LHCN-M2 (cell line): ENCODE data around the gene TBC1D9. TPM values are rescaled to one million over a fixed set of nuclear protein-coding genes. Genes with fewer than 3 reads are reported as not detected.
"Not testable (repeated sequence)": the region's sequence is repeated elsewhere in the genome, so short reads cannot be mapped to it uniquely, and the experiment has no call there.

ENCODE experiments used
- DNase-seq: peaks from one replicate; pipeline ENCODE4 v3.0.0-alpha.2; 2012; ENCODE audit warnings: low read depth
- total RNA-seq: library from RNA; depleted of rRNA; stranded (reverse); fragments of >200 nt; gene quantifications from 2 replicates; pipeline ENCODE4 v1.2.3, GENCODE V29; 2014

The TBC1D9 gene
- total RNA-seq, 1 experiment from 2014 or later: 20.3 TPM

DNA sequence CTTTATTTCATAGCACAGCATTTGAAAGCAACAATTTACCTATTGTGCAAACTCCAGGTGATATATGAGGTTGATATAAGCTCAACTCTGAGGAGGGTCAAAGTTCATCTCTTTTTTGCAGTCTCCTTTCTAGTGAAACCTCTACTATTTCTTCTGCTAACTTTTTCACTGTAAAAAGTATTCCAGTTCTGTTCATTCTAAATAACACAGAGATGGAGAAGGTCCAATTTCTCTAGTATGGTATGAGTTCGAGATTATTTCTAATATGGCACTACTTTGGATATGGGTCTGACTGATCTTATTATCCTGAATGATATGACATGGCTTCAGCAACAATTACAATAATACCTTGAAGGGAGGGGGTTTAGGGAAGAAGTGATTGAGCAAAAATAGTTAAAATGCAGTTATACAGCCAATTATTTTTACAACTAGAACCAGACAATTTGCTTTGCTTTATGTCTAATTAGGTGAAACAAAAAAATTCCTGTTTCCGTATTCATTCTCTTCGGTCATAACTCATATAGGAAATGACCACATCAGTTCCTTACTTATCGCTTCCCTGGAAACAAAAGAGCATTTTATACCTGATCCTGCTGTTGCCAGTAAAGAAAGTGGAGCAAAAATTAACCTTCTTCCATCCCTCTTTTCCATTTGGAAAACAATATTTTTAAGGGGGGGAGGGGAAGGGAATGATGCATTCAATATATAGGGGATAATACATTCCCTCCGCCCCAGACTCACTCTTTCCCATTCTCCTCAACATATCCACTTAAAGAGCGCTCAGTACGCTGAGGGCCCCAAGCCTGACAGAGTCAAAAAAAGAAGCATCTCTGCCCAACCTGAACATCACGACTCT lies 1.0 kb downstream of the TBC1D9 start:
- DNase-seq: peak; percentile 7

DNA sequence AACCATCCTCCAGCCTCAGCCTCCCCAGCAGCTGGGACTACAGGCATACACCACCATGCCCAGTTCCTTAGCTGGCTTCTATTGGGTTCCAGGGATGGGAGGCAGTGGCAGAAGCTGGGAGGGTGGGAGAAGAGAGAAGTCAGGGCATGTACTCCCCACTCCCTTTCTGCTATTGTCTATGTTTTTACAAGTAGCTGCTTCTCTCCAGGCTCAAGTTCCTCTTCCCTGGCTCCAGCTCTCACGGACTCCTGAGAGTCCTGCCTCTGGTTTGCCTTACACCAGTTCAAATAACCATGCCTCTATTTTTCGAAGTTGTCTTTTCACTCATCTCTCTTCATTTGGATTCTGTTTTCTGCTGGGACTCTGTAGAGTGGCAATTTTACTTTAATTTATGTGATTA lies 2.9 kb downstream of the TBC1D9 start:
- DNase-seq: no peak

GRCh38 chr4:140752291-140753068 lies 3.7 kb downstream of the TBC1D9 start:
- DNase-seq: no peak

DNA sequence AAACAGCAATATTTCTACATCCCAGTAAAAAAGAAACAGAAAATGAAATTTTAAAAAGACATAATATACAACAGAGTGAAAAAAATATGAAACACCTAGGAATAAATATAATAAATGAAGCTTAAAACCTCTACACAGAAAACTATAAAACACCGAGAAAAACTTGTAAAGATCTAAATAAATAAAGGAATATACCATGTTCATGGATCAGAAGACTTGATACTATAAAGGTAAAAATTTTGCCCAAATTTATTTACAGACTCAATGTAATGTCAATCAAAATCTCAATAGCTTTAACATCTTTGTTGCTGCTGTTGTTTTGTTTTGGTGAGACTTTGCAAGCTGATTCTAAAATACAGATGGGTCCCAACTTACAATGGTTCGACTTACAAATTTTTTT lies 5.7 kb downstream of the TBC1D9 start:
- no peak for DNase-seq

GRCh38 chr4:140748171-140748570 lies 8.0 kb downstream of the TBC1D9 start:
- no peak for DNase-seq

DNA sequence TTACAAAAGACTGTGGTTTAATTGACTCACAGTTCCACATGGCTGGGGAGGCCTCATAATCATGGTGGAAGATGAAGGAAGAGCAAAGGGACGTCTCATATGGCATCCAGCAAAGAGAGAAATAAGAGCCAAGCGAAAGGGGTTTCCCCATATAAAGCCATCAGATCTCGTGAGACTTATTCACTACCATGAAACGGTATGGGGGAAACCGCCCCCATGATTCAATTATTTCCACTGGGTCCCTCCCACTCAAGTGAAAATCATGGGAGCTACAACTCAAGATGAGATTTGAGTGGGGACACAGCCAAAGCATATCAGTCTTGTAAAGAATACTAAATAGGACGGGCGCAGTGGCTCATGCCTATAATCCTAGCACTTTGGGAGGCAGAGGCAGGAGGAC lies 9.6 kb downstream of the TBC1D9 start:
- DNase-seq: not testable (repeated sequence)

- DNase-seq: no peak
These were observed 11.8 kb downstream of the TBC1D9 start for GRCh38 chr4:140744421-140744820.

GRCh38 chr4:140743194-140743931 lies 12.8 kb downstream of the TBC1D9 start:
- DNase-seq: peak; percentile 57

- DNase-seq: no peak
These were observed 13.4 kb downstream of the TBC1D9 start for GRCh38 chr4:140742838-140743193.

DNA sequence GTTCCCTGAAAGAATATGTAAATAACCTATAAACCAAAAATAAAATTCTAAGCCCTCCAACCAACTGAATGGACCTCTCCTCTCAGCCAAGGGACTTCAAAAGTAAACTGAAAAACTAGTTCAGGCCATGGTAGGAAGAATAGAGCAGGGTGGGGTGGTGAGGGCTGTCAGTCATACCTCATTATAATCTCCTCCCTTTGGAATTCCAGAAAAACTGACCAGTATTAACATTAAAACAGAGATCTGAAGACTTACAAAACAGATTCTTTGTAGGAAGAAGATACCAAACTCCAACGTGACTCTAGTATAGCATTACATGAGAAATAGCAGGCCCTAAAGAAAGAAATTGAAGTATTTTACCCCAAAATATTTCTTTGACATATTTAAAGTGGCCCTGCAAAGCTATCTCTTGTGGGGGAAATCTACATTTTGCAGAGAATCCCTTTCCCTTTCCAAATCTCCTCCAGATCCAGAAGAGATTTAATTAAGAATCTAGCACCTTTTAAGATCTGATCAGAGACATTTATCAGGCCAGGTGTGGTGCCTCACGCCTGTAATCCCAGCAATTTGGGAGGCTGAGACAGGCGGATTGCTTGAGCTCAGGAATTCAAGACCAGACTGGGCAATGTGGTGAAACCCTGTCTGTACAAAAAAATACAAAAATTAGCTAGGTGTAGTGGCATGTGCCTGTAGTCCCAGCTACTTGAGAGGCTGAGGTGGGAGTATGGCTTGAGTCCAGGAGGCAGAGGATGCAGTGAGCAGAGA lies 15.1 kb downstream of the TBC1D9 start:
- no peak for DNase-seq

DNA sequence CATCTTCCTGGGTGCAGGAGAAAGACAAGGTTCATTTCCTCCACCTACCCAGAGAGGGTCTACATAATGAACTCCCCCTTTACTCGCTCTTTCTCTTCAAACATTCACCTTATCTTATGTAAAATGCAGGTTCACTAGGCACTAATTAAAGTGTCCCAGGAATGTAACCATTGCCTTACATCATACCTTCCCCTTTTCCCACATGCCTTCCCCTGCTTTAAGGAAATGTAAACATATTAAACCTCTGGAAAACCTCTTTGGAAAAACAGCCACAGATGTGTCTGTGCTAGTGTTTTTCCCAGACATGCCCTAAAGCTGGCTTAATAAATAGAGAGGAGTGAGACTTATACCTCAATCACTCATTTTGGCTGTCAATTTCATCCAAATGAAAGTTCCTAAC lies 15.8 kb downstream of the TBC1D9 start:
- DNase-seq: no peak

DNA sequence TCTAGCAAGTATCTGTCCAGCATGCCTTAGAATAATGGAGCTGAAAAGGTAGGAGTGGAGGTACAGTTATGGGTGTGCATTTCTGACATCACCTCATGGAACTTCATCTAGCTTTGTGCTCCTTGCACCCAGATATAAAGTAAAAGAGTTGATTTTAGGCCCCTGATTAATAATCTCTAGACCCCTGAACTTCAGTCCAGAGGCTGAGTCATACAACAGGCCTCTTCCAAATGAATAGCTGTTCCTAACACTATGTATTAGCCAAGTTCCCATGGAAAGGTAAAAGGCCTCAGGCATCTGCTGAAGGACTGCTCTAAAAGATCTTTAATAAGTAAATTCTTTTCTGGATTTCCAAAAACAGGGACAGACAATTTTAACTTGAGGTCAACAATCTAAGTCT lies 16.2 kb downstream of the TBC1D9 start:
- DNase-seq: no peak

DNA sequence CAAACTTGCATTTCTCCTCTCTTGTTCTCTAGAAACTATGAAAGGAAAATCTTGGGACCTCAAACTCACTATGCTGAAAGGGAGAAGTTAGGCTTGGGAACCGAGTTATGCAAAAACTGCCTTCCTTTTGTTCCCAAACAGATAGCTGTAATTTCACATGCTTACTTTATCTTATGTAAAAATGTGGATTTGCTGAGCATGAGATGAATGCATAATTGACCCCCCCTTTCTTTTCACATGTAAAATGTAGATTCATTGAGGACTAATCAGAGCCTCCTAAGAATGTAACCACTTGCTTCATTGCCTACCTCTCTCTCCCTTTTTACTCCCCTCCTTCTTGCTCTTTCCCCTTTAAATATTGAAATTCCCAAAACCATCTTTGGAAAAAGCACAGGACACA lies 18.0 kb downstream of the TBC1D9 start:
- DNase-seq: no peak

DNA sequence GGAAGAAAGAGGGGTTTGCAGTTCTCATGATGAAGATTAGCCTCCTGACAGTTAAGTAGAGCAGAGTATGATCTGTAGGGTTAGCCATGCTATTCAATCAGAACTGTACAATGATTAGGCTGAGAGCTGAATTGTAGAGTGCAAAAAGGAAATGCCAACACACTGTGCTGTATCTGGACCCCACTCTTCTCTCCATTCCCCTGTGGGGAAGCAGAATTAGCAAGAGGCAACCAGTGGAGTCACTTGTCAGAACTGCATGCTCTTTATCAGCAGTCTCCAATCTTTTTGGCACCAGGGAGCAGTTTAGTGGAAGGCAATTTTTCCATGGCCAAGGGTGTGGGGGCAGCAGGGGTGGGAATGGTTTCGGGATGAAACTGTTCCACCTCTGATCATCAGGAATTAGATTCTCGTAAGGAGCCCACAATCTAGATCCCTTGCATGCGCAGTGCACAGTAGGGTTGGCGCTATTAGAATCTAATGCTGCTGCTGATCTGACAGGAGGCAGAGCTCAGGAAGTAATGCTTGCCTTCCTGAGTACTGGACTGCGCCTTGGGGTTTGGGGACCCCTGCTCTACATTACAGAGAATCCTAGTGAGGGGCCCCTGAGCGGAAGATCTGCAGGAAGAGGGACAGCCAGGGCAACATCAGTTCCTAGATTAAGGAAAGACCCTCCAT lies 19.4 kb downstream of the TBC1D9 start:
- no peak for DNase-seq

- no peak for DNase-seq
These were observed 20.3 kb downstream of the TBC1D9 start for GRCh38 chr4:140735779-140736391.

- DNase-seq: no peak
These were observed 20.9 kb downstream of the TBC1D9 start for GRCh38 chr4:140735317-140735716.

DNA sequence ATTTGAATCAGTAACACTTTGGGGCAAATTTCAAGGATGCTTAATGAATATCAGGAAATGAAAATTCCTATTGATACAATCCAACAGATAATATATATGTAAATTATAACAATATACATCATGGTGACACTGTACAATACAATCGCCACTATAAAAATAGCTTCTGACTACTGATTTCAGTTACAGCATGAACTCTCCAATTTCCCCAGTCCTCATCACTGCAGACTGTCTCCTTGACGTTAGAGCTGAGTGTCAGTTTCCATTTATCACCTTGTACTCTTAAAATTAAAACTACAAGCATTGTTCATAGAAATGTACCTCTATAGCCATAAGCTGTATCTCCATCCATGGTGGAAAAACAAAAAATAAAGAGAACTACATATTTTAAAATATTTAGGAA lies 23.4 kb downstream of the TBC1D9 start:
- DNase-seq: no peak

GRCh38 chr4:140729344-140730049 lies 26.7 kb downstream of the TBC1D9 start:
- DNase-seq: no peak

- peak; percentile 93 for DNase-seq
These were observed 29.2 kb downstream of the TBC1D9 start for GRCh38 chr4:140726776-140727500.
